GM18511 (cell line): Measurements from ENCODE around the gene TBC1D21.

Source experiments
- ATAC-seq: cut with Tn5 transposase; IDR thresholded peaks from one replicate; pipeline ENCODE4 v1.9.1; 2021; ENCODE audit warnings: mild to moderate bottlenecking, moderate library complexity; ENCODE audit not compliant: unreplicated experiment

Gene TBC1D21

GRCh38 chr15:73857193-73857920, 16.0 kb upstream of the TBC1D21 start:
- ATAC-seq = no peak

DNA sequence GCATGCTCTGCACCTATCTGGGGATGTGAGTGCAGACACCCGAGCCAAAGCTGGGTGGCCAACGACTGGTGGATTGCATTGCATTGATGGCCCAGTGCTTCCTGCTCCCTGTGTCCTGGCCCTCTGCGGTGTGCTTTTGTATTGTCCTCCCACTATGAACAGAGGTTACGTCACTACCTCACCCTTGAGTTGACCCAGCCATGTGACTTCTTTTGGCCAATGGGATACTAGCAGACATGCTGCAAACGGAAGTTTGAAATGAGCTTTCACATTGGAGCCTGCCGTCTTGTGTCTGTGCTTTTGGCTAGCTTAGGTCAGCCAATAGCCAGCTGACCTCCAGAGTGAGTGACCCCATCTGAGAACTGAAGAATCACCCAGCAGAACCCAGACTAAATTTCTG, 15.3 kb upstream of the TBC1D21 start:
- ATAC-seq = no peak

DNA sequence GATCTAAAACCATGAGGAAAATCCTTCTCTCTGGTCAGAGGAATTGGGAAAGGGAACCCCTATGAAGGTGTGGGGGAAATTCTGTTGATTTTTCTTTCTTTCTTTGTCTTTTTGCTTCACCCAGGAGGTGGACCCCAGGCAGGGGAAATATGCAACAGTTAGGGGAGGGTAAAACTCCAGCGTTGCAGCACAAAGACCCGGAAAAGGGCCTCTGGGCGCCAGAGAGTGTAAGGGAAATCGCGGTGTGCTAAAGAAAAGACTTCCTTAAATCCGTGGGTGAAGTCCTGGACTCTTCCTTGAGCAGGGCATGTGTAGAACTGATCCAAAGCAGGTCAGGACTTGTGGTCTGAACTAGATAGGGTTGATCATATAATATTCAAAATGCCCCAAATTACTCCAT, 11.1 kb upstream of the TBC1D21 start:
- ATAC-seq = no peak

GRCh38 chr15:73865379-73865778, 8.0 kb upstream of the TBC1D21 start:
- no peak for ATAC-seq

- no peak for ATAC-seq
These were observed 7.5 kb upstream of the TBC1D21 start for GRCh38 chr15:73865904-73866303.

GRCh38 chr15:73866481-73866880, 6.9 kb upstream of the TBC1D21 start:
- no peak for ATAC-seq

DNA sequence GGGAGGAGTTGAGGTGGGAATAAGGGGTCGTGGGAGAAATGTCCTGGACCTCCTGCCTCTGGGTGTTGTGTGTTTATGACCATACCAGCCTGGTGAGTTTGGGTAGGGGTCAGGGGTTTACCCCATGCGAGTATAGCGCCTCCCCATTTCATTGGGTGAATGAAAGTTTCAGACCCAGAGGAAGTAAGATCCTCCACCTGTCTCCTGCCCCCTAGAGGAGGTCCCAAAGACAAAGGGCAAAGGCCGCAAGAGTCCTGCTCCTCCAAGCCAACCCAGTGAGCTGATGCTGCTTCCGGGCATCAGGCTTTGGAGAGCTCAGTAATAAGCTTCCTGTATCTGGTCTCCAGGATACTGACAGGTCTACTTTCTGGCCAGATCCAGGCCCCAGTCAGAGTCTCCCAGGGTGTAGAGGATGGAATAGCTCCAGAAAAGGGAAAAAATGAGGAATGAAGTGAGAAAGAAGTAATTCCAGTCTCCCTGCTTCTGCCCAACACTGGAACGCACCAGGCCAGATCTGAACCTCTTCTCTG, 6.4 kb upstream of the TBC1D21 start:
- ATAC-seq = no peak

- ATAC-seq = no peak
These were observed 5.9 kb upstream of the TBC1D21 start for GRCh38 chr15:73867426-73867825.

DNA sequence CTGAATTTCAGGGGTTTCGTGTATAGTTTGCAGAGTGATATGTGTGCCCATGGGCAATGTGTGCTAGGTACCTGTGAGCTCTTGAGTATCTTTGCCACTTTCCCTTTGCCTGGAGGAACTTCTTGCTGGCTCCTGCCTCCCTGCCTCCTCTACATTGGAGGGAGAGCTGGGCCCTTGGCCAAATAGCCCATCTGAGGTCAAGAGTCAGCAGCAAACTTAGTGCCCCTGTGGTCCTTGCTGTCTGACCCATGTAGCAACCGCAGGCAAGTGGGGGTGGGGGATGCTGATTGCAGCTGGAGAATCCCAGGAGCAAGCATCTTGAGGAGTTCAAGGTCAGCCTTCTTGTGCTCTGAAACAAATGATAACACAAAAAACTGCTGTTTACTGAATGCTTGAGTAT, 5.4 kb upstream of the TBC1D21 start:
- no peak for ATAC-seq

DNA sequence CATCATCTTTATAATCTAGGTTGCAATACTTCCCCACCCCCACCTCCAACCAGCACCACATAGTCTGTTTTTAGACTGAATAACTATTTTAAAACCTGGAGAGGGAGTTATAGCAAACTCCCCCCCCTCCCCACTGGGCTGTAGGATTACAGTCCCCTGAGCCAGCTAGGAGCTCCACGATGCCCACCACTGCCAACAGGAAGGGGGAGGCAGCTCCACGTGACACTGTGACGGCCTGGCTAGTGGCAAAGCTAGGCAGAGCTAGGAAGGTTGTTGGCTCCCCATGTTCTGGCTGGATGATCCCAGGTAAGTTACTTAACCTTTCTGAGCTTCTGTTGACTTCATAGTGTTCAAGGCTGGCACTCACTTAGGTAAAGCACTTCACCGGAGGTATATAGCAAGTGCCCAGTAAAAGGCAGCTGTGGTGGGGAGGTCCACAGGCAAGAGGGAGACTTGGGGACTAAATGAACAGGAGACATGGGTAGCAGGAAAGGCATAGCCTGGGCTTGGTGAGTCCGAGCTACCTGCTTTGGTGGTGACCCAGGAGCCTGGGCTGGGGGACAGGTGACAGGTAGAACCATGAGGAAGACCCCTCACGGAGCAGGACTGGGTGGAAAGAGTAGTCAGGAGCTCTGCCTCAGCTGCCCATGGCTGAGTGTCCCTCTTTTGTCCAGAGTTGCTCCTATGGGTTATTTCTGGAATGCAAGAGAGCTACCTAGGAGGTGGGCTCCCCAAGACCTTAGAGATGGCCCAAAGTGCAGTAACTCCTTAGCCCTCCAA, 4.0 kb upstream of the TBC1D21 start:
- ATAC-seq = no peak

GRCh38 chr15:73870700-73871408, 2.5 kb upstream of the TBC1D21 start:
- ATAC-seq = no peak

DNA sequence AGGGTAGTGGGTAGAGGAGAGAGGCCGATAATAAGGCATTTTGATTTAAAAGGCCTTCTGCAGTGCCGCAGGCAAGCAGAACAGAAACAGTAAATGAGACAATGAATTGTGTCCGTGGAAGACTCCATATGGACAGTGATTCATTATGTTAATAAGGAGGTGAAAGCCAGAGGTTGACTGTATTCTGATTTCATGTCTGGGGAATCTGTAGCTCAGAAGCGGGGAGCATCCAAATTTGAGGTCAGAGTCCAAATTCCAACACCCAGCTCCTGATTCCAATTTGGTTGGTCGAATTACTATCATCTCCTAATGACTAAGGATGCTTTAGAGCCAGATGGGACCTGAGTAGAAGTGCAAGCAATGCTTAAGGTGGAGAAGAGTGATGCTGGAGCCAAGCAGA, 1.0 kb upstream of the TBC1D21 start:
- ATAC-seq = no peak

GRCh38 chr15:73873889-73874511, 636 bp downstream of the TBC1D21 start:
- ATAC-seq = no peak

DNA sequence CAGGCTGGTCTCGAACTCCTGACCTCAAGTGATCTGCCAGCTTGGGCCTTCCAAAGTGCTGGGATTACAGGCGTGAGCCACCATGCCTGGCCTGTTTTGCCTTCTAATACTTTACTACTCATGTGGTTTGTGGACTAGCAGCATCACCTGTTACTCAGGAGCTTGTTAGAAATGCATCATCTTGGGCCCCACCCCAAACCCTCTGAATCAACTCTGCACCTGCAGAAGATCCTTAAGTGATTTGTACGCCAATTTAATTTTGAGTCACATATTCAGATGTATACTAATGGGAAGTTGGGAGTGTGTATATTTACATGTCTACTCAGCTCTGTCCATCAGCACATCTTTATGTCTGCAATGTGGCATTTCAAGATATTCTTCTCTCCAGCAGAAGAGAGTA, 6.1 kb downstream of the TBC1D21 start:
- ATAC-seq = no peak

DNA sequence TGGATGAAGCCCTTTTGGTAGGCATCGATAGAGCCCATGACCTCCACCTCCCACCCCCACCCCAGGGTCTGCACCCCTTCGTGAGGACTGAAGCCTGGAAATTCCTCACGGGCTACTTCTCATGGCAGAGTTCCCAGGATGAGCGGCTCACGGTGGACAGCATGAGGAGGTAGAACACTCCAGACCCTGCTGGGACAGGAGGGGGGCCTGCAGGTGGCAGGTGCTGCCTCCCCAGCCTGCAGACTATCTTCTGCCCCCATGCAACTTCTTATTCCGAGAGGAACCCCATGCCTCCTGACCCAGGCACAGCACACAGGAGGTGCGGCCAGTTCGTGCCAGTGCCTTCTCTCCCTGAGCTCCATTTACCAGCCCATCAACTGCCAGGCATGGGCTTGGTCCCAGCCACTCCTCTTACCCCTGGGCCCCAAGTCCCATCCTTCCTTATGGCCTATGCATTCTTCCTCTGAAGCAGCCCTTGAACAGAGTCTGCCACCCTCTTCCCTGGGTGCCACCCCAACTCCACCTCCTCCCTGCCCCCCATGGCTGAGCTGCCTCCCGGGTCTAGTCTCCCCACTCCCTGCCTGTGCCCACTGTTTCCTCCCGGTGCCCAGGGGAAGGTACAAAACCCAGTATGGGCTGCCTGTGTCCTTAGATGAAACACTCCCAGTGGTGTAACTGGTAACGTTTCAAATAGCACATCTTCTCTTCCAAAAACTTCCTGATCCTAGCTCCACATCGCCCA, 8.4 kb downstream of the TBC1D21 start:
- no peak for ATAC-seq

DNA sequence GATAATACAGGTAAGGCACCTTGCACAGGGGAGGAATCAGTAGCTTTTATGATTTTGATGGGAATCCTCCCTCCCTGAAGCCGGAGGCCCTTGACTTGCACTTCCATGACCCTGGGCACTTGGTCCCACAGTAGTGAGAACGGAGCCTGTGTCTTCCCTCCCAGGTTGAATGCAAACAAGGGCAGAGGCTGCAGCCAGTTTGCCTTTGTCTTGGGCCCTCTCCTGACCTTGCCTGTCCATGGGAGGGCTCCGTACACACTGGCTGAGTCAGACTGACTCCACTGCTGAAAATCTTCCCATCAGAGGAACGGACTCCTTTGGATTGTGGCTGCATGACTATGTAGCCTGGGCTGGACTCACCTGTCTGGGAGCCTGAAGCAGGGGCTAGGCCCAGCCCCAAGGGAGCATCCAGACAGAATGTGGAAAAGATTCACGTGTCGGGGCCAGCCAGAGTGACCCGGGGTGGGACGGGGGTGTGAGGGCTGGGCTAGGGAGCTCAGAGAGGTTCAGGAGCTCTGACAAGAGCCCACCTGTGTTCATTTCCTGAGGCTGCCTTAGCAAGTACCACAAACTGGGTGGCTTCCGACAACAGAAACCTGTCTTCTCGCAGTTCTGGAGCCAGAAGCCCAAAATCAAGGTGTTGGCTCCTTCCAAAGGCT, 9.5 kb downstream of the TBC1D21 start:
- no peak for ATAC-seq

- ATAC-seq = no peak
These were observed 10.8 kb downstream of the TBC1D21 start for GRCh38 chr15:73884159-73884558.

DNA sequence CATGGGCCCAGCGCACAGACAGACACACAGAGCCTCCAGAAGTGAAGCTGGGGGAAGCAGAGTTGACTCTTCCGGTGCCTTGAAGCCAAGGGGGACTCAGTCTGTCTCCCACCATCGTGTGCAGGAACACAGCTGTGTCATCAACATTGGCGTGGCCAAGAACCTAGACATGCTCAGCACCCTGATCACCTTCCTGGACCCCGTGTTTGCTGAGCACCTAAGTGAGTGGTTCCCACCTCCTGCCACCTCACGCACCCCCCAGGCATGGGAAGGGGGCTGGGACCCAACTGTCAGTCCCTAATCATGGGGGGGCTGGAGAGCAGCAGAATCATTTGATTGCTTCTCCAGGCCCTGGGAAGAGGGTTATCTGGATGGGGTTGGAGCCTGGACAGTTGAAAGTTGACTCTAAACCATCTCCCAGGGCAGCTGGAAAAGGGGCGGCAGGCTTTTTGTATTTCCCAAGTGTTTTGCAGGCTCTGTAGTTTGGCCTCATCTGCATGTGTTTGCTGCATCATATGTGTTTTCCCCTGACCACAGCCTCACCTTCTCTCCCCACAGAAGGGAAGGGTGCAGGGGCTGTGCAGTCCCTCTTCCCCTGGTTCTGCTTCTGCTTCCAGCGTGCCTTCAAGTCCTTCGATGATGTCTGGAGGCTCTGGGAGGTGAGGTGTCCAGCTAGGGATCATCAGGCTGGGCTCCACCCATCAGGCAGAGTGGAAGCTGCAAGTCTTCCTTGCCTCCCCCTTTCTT, 12.8 kb downstream of the TBC1D21 start:
- no peak for ATAC-seq

GRCh38 chr15:73886717-73887345, 13.5 kb downstream of the TBC1D21 start:
- no peak for ATAC-seq
